ENCODE data around the gene PVRIG. TPM values are rescaled to one million over a fixed set of nuclear protein-coding genes. Genes with fewer than 3 reads are reported as not detected.
"Not testable (repeated sequence)": the region's sequence is repeated elsewhere in the genome, so short reads cannot be mapped to it uniquely, and the experiment has no call there.

Gene PVRIG
- total RNA-seq, 1 donor from 2014 or later, result not detected

DNA sequence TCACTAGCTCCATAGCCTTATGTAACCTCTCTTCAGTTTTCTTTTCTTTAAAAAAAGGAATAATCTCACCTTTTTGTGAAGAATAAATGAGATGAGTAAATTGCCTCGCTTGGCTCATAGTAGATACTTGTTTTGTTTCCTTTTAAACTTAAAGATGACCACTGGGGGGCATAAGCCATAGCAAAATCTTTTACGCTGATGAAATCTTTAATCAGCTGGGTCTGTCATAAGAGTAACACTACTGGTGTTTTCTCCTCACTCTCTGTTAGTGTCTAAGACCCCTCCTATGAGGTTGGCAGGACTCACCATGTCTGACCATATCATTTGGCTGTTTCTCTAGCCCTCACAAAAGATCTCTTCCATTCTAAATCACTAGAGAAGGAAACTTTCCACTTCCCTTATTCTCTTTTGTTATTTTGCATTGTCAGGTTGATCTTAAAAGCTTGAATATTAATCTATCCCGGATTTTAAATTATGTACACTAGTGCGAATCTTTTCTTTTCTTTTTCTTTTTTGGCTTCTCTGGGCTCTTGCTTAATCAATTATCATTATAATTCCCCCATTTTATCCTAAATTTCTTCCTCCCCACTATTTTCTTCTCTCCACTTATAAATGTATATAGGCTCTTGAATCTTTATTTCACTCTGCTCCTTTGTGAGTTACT lies 29.6 kb upstream of the PVRIG start:
- TF ChIP-seq, protein P1, sequence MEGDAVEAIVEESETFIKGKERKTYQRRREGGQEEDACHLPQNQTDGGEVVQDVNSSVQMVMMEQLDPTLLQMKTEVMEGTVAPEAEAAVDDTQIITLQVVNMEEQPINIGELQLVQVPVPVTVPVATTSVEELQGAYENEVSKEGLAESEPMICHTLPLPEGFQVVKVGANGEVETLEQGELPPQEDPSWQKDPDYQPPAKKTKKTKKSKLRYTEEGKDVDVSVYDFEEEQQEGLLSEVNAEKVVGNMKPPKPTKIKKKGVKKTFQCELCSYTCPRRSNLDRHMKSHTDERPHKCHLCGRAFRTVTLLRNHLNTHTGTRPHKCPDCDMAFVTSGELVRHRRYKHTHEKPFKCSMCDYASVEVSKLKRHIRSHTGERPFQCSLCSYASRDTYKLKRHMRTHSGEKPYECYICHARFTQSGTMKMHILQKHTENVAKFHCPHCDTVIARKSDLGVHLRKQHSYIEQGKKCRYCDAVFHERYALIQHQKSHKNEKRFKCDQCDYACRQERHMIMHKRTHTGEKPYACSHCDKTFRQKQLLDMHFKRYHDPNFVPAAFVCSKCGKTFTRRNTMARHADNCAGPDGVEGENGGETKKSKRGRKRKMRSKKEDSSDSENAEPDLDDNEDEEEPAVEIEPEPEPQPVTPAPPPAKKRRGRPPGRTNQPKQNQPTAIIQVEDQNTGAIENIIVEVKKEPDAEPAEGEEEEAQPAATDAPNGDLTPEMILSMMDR (conservative IDR thresholded peaks at IDR 0.05; ENCODE audit: low read depth, low read length), result peak; percentile 35
- no peak overlapping the region for H3K4me3 ChIP-seq (ENCODE audit: low read depth, low read length)
- DNase-seq (ENCODE audit: low read depth), result no peak

DNA sequence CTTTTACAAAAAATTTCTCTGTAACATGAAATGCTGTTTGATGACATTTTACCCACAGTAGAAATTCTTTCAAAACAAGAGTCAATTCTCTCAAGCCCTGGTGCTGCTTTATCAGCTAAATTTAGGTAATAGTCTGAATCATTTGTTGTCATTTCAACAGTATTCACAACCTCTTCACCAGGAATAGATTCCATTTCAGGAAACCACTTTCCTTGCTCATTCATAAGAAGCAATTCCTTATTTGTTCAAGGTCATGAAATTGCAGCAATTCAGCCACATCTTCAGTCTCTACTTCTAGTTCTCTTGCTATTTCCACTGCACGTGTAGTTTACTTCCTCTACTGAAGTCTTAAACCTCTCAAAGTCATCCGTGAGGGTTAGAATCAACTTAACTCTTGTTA lies 28.0 kb upstream of the PVRIG start:
- no peak for DNase-seq (ENCODE audit: low read depth)
- TF ChIP-seq, protein P1 (conservative IDR thresholded peaks at IDR 0.05; ENCODE audit: low read depth, low read length), result no peak
- H3K4me3 ChIP-seq (ENCODE audit: low read depth, low read length), result no peak overlapping the region

- not testable (repeated sequence) for H3K4me3 ChIP-seq (ENCODE audit: low read depth, low read length); DNase-seq (ENCODE audit: low read depth)
Measured at GRCh38 chr7:100192281-100192862, 27.4 kb upstream of the PVRIG start.

DNA sequence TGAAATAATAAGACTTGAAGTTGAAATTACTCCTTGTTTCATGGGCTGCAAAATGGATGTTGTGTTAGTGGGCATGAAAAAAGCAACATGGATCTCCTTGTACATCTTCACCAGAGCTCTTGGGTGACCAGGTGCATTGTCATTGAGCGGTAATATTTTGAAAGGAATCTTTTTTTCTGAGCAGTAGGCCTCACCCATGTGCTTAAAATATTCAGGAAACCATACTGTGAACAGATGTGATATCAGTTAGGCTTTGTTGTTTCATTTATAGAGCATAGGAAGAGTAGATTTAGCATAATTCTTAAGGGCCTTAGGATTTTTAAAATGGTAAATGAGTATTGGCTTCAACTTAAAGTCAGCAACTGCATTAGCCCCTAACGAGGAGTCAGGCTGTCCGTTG lies 26.8 kb upstream of the PVRIG start:
- DNase-seq (ENCODE audit: low read depth), result no peak
- no peak overlapping the region for H3K4me3 ChIP-seq (ENCODE audit: low read depth, low read length)
- TF ChIP-seq, protein P1 (conservative IDR thresholded peaks at IDR 0.05; ENCODE audit: low read depth, low read length), result no peak

- TF ChIP-seq, protein P1 (conservative IDR thresholded peaks at IDR 0.05; ENCODE audit: low read depth, low read length), result no peak
- no peak overlapping the region for H3K4me3 ChIP-seq (ENCODE audit: low read depth, low read length)
- no peak for DNase-seq (ENCODE audit: low read depth)
Measured at GRCh38 chr7:100195222-100195621, 24.5 kb upstream of the PVRIG start.

DNA sequence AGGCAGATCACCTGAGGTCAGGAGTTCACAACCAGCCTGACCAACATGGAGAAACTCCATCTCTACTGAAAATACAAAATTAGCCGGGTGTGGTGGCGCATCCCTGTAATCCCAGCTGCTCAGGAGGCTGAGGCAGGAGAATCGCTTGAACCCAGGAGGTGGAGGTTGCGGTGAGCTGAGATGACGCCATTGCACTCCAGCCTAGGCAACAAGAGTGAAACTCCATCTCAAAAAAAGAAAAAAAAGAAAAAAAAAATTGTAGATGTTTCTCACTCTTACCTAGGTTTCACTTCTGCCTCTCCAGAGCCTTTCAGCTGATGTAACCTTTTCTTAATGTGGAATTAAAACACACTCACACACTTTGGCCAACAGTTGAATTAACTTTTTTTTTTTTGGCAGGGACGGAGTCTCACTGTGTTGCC lies 23.8 kb upstream of the PVRIG start:
- H3K4me3 ChIP-seq (ENCODE audit: low read depth, low read length), result not testable (repeated sequence)

DNA sequence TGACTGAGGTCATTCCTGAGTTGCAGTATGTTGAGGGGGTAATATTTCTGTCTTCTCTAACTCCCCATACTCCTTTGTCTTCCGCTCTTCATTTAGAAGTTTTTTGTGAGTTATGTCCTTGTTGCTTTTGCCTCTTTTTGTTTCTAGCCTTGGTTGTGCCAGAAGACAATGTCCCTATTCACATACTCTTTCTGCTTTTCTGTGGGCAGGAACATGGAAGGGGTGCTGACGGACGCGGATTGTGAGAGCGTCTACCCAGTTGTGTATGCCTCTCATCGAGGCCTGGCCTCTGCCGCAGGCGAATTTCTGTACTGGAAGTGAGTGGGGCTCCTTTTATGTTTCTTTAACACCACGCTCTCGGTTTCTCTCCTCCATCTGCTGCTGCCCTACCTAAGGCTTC lies 21.5 kb upstream of the PVRIG start:
- DNase-seq (ENCODE audit: low read depth), result no peak
- TF ChIP-seq, protein P1 (conservative IDR thresholded peaks at IDR 0.05; ENCODE audit: low read depth, low read length), result no peak

More for the DNA sequence above, 23.8 kb upstream of the PVRIG start:
- not testable (repeated sequence) for DNase-seq (ENCODE audit: low read depth)

GRCh38 chr7:100200693-100201092 lies 19.1 kb upstream of the PVRIG start:
- DNase-seq (ENCODE audit: low read depth), result no peak

More for the DNA sequence above, 21.5 kb upstream of the PVRIG start:
- H3K4me3 ChIP-seq (ENCODE audit: low read depth, low read length), result no peak overlapping the region

More at GRCh38 chr7:100200693-100201092, 19.1 kb upstream of the PVRIG start:
- no peak overlapping the region for H3K4me3 ChIP-seq (ENCODE audit: low read depth, low read length)
- TF ChIP-seq, protein P1 (conservative IDR thresholded peaks at IDR 0.05; ENCODE audit: low read depth, low read length), result no peak

All from epithelial cell of proximal tubule (primary cell).